IMR-90 (cell line): ENCODE results near the gene TPP2. TPM values are rescaled to one million over a fixed set of nuclear protein-coding genes. Genes with fewer than 3 reads are reported as not detected.

Experiments
- ATAC-seq: fragments of 200-7000 bp; cut with Tn5 transposase; 2 replicates; pipeline ENCODE4 v1.9.1; 2020; ENCODE audit warnings: low read depth, mild to moderate bottlenecking, moderate library complexity
- BruUV-seq: library from RNA; stranded (reverse); fragments of 400-500 nt; replicated peaks from 2 replicates; lab custom pipeline; 2021; lab: Mats Ljungman, UMichigan
- CTCF ChIA-PET: fragments of 300-600 bp; formaldehyde crosslinking; extraction: SDS; loops from one replicate; lab custom pipeline; 2021; ENCODE audit warnings: antibody characterized with exemption; lab: Yijun Ruan, JAX
- POLR2A ChIA-PET: fragments of 300-600 bp; sonication (Branson Sonifier 250); formaldehyde crosslinking; loops from one replicate; lab custom pipeline; 2022; ENCODE audit warnings: antibody characterized with exemption; ENCODE audit not compliant: unreplicated experiment; lab: Charles Lee
- DNase-seq: peaks from one replicate; pipeline ENCODE4 v3.0.0; 2013
- H2AFZ ChIP-seq: replicated peaks from 2 replicates; pipeline ENCODE3; 2013; ENCODE audit warnings: low read length, mild to moderate bottlenecking; ENCODE audit not compliant: poor library complexity
- H2AK5ac ChIP-seq: 2 replicates; pipeline ENCODE4 v1.6.1; 2013; ENCODE audit warnings: low read depth, low read length, inconsistent platforms
- H2AK9ac ChIP-seq: replicated peaks from 2 replicates; pipeline ENCODE3; 2013; ENCODE audit warnings: mild to moderate bottlenecking, low read depth, low read length, moderate library complexity; ENCODE audit not compliant: poor library complexity
- H2BK120ac ChIP-seq: 2 replicates; pipeline ENCODE4 v1.6.1; 2013; ENCODE audit warnings: low read depth, low read length, inconsistent platforms
- H2BK15ac ChIP-seq: 3 replicates; pipeline ENCODE4 v1.6.1; 2013; ENCODE audit warnings: low read depth, low read length, inconsistent platforms
- H2BK20ac ChIP-seq: 2 replicates; pipeline ENCODE4 v1.6.1; 2013; ENCODE audit warnings: low read depth, mild to moderate bottlenecking, inconsistent platforms, low read length, moderate library complexity
- H2BK5ac ChIP-seq: 2 replicates; pipeline ENCODE4 v1.6.1; 2013; ENCODE audit warnings: mild to moderate bottlenecking, low read depth, low read length, inconsistent platforms; ENCODE audit not compliant: poor library complexity, severe bottlenecking
- H3K14ac ChIP-seq: replicated peaks from 2 replicates; pipeline ENCODE4 v1.6.1; 2013; ENCODE audit warnings: low read depth, low read length, inconsistent platforms
- H3K18ac ChIP-seq: 2 replicates; pipeline ENCODE4 v1.6.1; 2013; ENCODE audit warnings: low read depth, low read length, control low read depth
- H3K23ac ChIP-seq: 2 replicates; pipeline ENCODE4 v1.6.1; 2013; ENCODE audit warnings: low read depth, low read length, inconsistent platforms
- H3K27ac ChIP-seq: 2 replicates; pipeline ENCODE4 v1.5.1; 2013; ENCODE audit warnings: mild to moderate bottlenecking, control low read depth, low read length; ENCODE audit not compliant: insufficient read depth
- H3K27me3 ChIP-seq: 2 replicates; pipeline ENCODE4 v1.6.1; 2013; ENCODE audit warnings: low read length; ENCODE audit not compliant: control insufficient read depth, insufficient read depth
- H3K36me3 ChIP-seq: 2 replicates; pipeline ENCODE4 v1.6.1; 2013; ENCODE audit warnings: low read length, mixed read lengths; ENCODE audit not compliant: control insufficient read depth, insufficient read depth
- H3K4ac ChIP-seq: 2 replicates; pipeline ENCODE4 v1.6.1; 2013; ENCODE audit warnings: low read depth, low read length, inconsistent platforms
- H3K4me1 ChIP-seq: 2 replicates; pipeline ENCODE4 v1.6.1; 2013; ENCODE audit warnings: low read length, mixed read lengths; ENCODE audit not compliant: control insufficient read depth, insufficient read depth
- H3K4me2 ChIP-seq: 2 replicates; pipeline ENCODE4 v1.6.1; 2013; ENCODE audit warnings: low read depth, mild to moderate bottlenecking, control low read depth, low read length, moderate library complexity
- H3K4me3 ChIP-seq: 2 replicates; pipeline ENCODE4 v1.5.1; 2013; ENCODE audit warnings: low read depth, mild to moderate bottlenecking, control low read depth, low read length, moderate library complexity; ENCODE audit not compliant: insufficient read depth
- H3K56ac ChIP-seq: 2 replicates; pipeline ENCODE4 v1.6.1; 2013; ENCODE audit warnings: low read length, inconsistent platforms; ENCODE audit not compliant: insufficient read depth; ENCODE audit errors: extremely low read depth
- H3K79me1 ChIP-seq, 2 experiments: 2 replicates each; pipeline ENCODE4 v1.6.1; 2013; ENCODE audit warnings: low read length in 2 of 2, inconsistent platforms in 1 of 2, low read depth in 1 of 2
- H3K9ac ChIP-seq: 2 replicates; pipeline ENCODE4 v1.6.1; 2013; ENCODE audit warnings: low read depth, low read length, control low read depth
- H3K9me1 ChIP-seq: 2 replicates; pipeline ENCODE4 v1.6.1; 2013; ENCODE audit warnings: low read length, inconsistent platforms; ENCODE audit not compliant: insufficient read depth
- H3K9me3 ChIP-seq: 2 replicates; pipeline ENCODE4 v1.6.1; 2013; ENCODE audit warnings: low read length; ENCODE audit not compliant: control insufficient read depth, insufficient read depth
- H4K20me1 ChIP-seq: 2 replicates; pipeline ENCODE4 v1.6.1; 2013; ENCODE audit warnings: low read length, inconsistent platforms; ENCODE audit not compliant: insufficient read depth
- H4K5ac ChIP-seq: 2 replicates; pipeline ENCODE4 v1.6.1; 2013; ENCODE audit warnings: mild to moderate bottlenecking, low read depth, low read length, control low read depth
- H4K8ac ChIP-seq, 2 experiments: 2 replicates each; pipeline ENCODE4 v1.6.1; 2013; ENCODE audit warnings: low read depth in 2 of 2, low read length in 2 of 2, control low read depth in 1 of 2, inconsistent platforms in 1 of 2
- H4K91ac ChIP-seq: 2 replicates; pipeline ENCODE4 v1.6.1; 2013; ENCODE audit warnings: low read depth, low read length, inconsistent platforms; ENCODE audit not compliant: insufficient read depth
- CEBPB ChIP-seq: IDR thresholded peaks from 2 replicates; pipeline ENCODE4 v1.6.1; 2012; ENCODE audit warnings: low read depth, low read length, improper control_type of control experiment
- FOS ChIP-seq: fragments of 150-350 bp; IDR thresholded peaks from 2 replicates; pipeline ENCODE4 v1.6.1; 2016; ENCODE audit warnings: low read depth, low read length
- POLR2A ChIP-seq: IDR thresholded peaks from 2 replicates; pipeline ENCODE4 v1.6.1; 2012; ENCODE audit warnings: mild to moderate bottlenecking, low read depth, low read length
- RCOR1 ChIP-seq: IDR thresholded peaks from 2 replicates; pipeline ENCODE4 v1.6.1; 2012; ENCODE audit warnings: mild to moderate bottlenecking, low read length, improper control_type of control experiment; ENCODE audit not compliant: insufficient replicate concordance
- SMC3 ChIP-seq: fragments of 150-350 bp; IDR thresholded peaks from 2 replicates; pipeline ENCODE4 v1.6.1; 2016; ENCODE audit warnings: low read depth, mild to moderate bottlenecking, antibody characterized with exemption, low read length, moderate library complexity
- WGBS, 2 experiments: methylation state at CpG; one replicate each; pipeline versions ENCODE4 v1.1.5 to v1.1.7; 2013; ENCODE audit warnings: missing lambda C conversion rate in 2 of 2; ENCODE audit not compliant: insufficient read length in 1 of 2; ENCODE audit errors: extremely low coverage in 2 of 2; 5-methylcytosine and 5-hydroxymethylcytosine counted together
- dilution Hi-C: fragments of 300-500 bp; cut with HindIII; formaldehyde crosslinking; loops from one replicate; pipeline ENCODE4 v1.14.3; 2018; ENCODE audit warnings: low sequenced_read_pairs; ENCODE audit not compliant: unreplicated experiment
- in situ Hi-C: fragments of 300-500 bp; cut with MboI; formaldehyde crosslinking; loops from 3 replicates; pipeline ENCODE4 v1.14.3; 2019; ENCODE audit warnings: low sequenced_read_pairs, inconsistent platforms, mixed read lengths
- intact Hi-C: fragments of 100-400 bp; cut with micrococcal nuclease; formaldehyde crosslinking; loops from 2 replicates; pipeline ENCODE4 v1.10.0; 2022
- polyA plus RNA-seq, 3 experiments: library from polyadenylated mRNA; depleted of rRNA; stranded (reverse); fragments of >200 nt; gene quantifications; 2 replicates each; pipeline ENCODE4 v1.2.3, GENCODE V29; 2012; ENCODE audit warnings: low replicate concordance in 1 of 3
- total RNA-seq: library from RNA; depleted of rRNA; stranded (reverse); fragments of >200 nt; gene quantifications from 2 replicates; pipeline ENCODE4 v1.2.3, GENCODE V29; 2012

TPP2 gene
- total and polyA plus RNA-seq, 2 of the 4 experiments (the other 2 are of a cell fraction): 27.6 to 52.9 TPM

DNA sequence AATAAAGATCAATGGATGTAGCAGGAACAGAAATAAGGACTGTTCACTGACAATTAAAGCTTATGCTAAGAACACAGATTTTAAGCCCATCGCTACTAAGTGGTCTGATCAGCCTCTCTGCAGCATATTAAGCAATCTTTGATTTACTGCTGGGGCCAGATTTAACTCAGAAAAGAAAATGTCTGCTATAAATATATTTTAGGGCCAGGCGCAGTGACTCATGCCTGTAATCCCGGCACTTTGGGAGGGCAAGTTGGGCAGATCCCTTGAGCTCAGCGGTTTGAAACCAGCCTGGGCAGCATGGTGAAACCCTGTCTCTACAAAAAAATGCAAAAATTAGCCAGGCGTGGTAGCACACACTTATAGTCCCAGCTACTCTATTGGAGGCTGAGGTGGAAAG lies 55.1 kb downstream of the TPP2 start:
- Histone ChIP-seq H3K23ac (no peak overlapping the region), H2BK20ac (no peak overlapping the region), H3K4ac (no peak overlapping the region), H3K36me3 (peaks cover 26% of the 10 kb centered on the region), H3K4me3 (no peak overlapping the region), H2AK9ac (no peak overlapping the region), H3K56ac (no peak overlapping the region), H2BK5ac (no peak overlapping the region), H2BK120ac (no peak overlapping the region), H2BK15ac (no peak overlapping the region), H3K79me1 (peaks cover 3 to 11% of the 10 kb centered on the region in 2 experiments; a peak in 3 of 4 replicates), H3K27me3 (no peaks in the 10 kb centered on the region), H4K91ac (no peak overlapping the region), H3K14ac (no peak overlapping the region), H3K18ac (no peak overlapping the region), H2AK5ac (no peak overlapping the region), H3K9ac (no peak overlapping the region), H4K5ac (no peak overlapping the region), H3K4me1 (peaks cover 5% of the 10 kb centered on the region), H2AFZ (no peak overlapping the region), H3K4me2 (peak overlapping the region; percentile 48; the same call in 1 of the 2 replicates), H3K27ac (peak overlapping the region; percentile 2; the same call in 1 of the 2 replicates), H3K9me3 (no peaks in the 10 kb centered on the region), H4K20me1 (no peaks in the 10 kb centered on the region; the same call in 1 of the 2 replicates), H3K9me1 (no peaks in the 10 kb centered on the region), H4K8ac (peak overlapping the region in 1 of 2 experiments; percentile 11; a peak in 1 of 4 replicates)
- in situ Hi-C loops (no loop called here), dilution Hi-C loops (no loop called here), intact Hi-C loops (loop anchor here (5.0 kb wide), 4 partner anchors 35 to 195 kb away; partner anchors contain the start of genes ERCC5 and TEX30)
- peak; percentile 52 for DNase-seq
- CTCF ChIA-PET: interaction anchor here (0.7 kb wide), 1 partner anchor 18 kb away, joined by 3 read pairs; no protein-coding TSS in a partner anchor
- no TSS peak for BruUV-seq
- POLR2A ChIA-PET: interaction anchor here (0.6 kb wide), 1 partner anchor 162 kb away, joined by 4 read pairs; no protein-coding TSS in a partner anchor
- 39% methylated on average over 2 of the region's 5 CpGs; no CpG with 5 or more reads in 1 of the 2 experiments for WGBS, 2 experiments
- ATAC-seq: peak; percentile 68
- TF ChIP-seq POLR2A (no peak), RCOR1 (no peak), SMC3 (no peak), CEBPB (peak; percentile 78), FOS (0 out of 2 replicates have a peak, but pooled peaks have one; percentile 27)
